GM18861 (cell line): ENCODE results near the gene MEGF6.

ENCODE experiments used
- ATAC-seq: cut with Tn5 transposase; IDR thresholded peaks from one replicate; pipeline ENCODE4 v1.9.1; 2021; ENCODE audit not compliant: unreplicated experiment

The MEGF6 gene

GRCh38 chr1:3555131-3555920, 56.0 kb downstream of the MEGF6 start:
- ATAC-seq: no peak

GRCh38 chr1:3553940-3554223, 57.4 kb downstream of the MEGF6 start:
- ATAC-seq: no peak

DNA sequence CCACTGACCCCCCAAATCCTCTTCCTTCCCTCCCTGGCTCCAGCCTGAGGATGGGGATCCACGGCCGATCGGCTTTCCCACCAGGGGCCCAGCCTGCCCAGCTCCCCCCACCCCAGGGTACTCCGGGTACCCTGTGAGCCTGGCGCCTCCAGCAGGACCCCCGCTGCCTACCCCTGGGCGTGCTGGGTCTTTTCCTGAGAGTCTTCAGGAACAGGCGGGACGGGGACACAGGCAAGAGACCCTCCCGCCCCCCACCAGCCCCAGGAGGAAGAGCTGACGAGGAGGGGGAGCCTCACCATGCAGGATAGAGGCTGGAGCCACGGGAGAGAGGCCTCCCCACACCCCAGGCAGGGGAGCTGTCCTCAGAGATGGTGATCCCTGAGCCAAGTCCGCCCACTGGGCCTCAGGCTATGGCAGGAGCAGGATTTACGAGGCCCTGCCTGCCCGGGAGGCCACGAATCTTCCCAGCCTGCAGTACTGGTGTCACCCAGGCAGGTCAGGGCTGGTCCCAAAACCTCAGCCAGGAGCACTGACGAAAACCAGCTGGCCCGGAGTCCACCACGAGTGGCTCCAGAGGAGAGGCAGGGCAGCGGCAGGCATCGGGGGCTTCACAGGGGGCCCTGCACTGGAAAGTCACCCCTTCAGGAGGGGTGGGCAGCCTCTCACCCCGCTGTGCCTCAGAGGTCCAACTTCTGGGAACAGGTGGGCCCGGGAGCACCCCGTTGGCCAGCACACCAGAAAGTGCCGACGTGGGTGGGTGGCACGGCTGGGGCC, 58.0 kb downstream of the MEGF6 start:
- ATAC-seq: no peak

GRCh38 chr1:3552751-3553150, 58.6 kb downstream of the MEGF6 start:
- ATAC-seq: no peak

GRCh38 chr1:3552176-3552575, 59.1 kb downstream of the MEGF6 start:
- ATAC-seq: no peak

GRCh38 chr1:3551711-3552110, 59.6 kb downstream of the MEGF6 start:
- no peak for ATAC-seq

GRCh38 chr1:3551290-3551678, 60.0 kb downstream of the MEGF6 start:
- no peak for ATAC-seq

DNA sequence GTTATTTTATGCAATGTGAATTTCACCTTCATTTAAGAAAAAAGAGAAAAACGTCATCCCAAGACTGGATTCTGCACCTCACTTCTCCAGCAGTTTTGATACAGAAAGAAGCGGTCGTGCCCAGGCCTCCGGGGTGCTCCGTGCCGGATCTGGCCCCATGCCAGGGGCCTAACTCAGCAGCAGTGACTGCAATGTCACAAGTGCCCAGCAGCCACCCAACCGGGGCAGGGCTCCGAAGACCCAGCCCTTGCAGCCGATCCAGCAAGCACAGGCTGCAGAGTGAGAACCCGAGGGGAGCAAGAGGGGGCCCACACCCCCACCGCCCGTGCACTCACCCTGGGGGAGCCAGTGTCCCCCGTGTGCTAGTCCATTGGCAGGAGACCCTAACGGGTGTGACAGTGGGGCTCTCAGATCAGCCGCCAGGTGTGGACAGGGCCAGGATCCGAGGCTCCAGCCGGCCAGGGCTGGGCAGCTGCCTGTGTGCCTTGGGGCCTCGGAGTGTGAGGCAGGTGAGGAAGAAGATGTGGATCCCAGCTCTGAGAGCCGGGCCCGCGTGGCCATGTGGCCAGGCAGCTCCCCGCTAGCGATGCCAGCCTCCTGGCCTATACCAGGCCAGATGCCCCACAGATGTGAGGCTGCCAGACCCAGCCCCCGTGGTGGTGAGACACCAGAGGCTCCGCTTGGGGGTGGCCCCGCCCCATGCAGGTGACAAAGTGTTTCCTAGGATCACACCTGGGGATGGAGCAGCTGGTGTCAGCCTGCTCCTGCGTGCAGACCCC, 60.6 kb downstream of the MEGF6 start:
- ATAC-seq: no peak

DNA sequence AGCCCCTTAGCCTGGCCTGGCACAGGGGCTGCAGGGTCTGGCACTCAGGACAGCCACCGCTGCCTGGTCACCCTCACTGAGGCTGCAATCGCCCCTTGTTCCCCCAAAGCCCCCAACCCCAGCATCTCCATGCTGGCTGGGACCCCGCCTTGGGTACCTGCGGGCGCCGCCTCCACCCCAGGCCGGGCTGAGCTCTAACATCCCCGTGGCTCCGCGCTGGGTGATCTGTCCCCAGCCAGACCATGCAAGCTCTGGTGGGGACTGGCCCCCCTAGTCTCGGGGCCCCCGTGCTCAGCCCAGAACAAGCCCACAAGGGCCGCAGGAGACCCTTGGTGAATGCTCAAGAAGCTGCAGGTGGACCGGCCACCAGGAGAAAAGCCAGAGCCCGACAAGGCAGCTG, 62.4 kb downstream of the MEGF6 start:
- no peak for ATAC-seq

GRCh38 chr1:3548156-3548893, 63.0 kb downstream of the MEGF6 start:
- no peak for ATAC-seq

DNA sequence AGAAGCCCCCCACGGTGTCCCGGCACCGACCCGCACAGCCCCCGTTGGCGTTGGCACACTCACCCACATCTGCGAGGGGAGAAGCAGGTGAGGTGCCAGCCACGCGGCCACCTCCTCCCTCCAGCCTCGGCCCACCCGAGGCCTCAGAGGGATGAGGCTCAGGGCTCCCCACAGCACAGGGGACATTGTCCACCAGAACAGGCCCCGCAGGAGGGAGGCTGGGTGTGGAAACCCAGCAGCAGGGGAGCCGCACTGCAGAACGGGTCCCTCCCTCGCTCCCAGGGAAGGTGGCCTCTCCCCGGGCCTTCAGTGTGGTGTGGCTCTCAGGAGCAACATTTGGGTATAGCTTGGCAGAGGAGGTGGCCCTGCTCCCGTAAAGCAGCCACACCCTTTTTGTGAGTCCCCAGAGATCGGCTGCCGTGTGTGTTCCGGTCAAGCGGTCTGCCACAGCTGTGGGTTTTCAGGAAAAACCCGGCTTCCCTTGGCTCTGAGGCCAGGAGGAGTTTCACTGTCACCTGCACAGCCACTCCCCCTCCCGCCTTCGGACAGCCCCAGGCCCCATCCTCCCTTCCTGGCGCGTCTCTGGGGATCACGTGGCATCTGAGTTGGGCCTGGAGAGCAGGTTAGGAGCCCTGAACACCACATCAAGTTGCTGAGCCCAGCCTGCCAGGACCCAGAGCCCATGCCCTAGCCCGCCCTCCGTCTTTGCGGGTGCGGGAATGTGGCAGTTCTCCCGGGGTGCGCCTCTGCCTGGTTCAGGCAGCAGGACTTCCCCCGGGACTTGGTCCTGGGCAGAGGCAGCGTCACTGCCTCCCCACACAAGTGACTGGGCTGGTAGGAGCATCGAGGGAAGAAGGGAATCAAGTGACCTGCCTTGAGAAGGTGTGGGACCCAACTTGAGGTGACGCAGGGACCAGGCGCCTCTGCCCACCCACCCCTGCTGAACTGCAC, 64.0 kb downstream of the MEGF6 start:
- no peak for ATAC-seq

- ATAC-seq: no peak
These were observed 65.3 kb downstream of the MEGF6 start for GRCh38 chr1:3546048-3546384.

DNA sequence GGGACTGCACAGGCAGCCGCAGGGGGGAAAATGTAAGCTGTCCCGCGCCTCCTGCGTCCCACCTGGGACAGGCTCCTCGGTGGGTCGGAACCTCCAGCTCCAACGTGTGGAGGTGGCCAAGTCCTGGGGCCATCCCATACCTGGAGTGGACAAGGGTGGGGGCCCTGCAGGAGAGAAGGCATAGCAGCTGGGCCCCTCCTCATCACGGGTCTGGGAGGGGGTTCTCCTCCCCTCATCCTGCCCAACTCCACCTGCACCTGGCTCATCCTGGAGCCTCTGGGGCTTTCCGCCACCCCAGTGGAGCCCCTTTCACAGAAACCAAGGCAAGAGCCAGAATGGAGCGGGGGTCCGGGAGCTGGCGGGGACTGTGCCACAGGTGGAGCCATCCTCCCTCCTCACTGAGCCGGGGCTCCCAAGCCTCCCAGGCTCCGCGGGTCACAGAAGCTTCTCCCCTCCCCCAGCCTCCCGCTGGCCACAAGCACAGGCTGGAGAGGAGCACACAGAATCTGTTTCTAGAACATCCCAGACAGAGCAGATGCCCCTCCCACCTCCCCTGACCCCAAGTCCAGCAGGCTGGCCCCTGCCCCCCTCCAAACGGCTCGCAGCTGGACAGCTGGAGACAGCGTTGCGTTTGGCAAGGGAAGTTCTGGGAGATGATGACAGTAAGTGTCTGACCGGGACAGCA, 65.8 kb downstream of the MEGF6 start:
- ATAC-seq: no peak

GRCh38 chr1:3544040-3544977, 67.0 kb downstream of the MEGF6 start:
- no peak for ATAC-seq

DNA sequence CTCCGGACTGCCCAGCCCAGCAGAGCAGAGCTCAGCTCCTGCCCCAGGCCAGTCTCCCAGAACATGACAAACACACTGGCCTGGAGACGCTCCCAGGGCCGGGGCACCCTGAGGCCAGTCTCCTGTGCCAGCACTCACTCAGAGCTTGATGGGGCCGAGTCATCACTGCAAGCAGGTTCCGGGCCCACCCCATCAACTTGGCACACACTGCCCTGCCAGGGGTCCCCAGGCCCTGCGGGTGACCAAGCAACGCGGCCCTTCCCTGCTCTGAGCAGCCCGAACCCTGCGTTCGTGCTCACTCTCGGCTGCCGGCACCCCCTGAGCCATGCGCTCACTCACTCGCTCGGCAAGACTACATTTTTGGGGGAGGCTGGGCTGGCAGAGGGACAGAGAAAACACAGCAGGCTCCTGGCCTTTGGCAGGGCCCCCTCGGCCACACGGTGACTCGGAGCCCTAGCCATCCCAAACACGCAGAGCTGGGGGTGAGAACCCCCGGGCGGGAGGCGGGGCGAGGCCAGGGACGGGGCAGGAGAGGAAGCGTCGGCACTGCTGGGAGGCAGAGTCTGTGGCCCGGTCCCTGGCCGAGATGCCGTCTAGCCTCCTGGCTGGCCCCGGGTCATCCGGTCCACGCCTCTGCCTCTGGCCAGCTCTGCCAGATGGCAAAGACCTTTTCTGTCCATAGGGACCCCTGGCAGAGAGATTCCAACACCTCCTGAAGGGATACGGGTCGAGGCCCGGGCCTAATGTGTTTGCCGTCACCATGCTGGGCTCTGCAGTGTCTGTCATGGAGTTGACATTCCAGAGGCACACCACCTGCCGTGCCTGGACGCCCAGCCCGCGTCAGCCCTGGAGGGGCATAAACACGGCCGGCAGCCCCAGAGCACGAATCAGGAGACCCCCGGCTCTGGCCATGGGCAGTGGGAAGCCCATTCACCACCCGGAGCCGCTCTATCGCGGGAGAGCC, 68.0 kb downstream of the MEGF6 start:
- no peak for ATAC-seq

DNA sequence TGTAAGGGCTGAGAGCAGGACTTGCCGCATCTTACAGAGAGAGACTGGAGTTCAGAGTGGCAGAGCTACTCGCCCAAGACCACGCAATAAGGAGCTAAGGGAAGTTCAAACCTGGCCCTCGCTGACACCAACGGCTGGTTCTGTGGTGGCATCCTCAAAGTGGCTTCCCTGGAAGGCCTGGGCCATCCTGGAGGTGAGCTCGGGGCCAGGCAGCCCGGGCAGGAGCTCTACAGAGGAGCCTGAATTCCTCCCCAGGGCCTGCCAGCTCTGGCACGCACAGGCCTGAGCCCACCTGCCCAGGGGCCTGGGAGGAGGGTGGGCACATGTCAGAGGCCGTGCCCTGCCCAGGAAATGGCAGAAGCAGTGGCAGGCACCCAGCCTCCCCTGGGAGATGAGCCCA, 68.6 kb downstream of the MEGF6 start:
- no peak for ATAC-seq

DNA sequence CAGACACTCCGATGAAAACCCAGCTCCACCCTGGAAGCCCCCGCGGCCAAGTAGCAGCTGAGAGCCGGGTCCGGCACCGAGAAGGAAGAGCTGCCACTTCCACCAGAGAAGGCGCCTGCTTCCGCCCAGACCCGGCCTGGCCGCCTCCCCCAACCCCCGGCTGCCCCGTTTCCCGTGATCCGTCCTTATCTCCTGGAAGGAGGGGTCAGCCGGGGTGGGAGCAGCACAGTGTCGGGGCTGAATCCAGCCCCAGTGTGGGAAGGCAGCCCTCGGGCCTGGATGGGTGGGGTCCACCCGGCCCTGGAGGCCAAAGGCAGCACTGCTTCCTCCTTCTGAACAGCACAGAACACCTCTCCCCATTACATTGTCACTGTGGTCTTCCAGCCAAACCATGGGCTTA, 69.4 kb downstream of the MEGF6 start:
- no peak for ATAC-seq
